ENCODE measurements around the gene C2CD4A. TPM values are rescaled to one million over a fixed set of nuclear protein-coding genes. Genes with fewer than 3 reads are reported as not detected.

C2CD4A gene
- total RNA-seq, 1 experiment from 2014 or later: not detected

DNA sequence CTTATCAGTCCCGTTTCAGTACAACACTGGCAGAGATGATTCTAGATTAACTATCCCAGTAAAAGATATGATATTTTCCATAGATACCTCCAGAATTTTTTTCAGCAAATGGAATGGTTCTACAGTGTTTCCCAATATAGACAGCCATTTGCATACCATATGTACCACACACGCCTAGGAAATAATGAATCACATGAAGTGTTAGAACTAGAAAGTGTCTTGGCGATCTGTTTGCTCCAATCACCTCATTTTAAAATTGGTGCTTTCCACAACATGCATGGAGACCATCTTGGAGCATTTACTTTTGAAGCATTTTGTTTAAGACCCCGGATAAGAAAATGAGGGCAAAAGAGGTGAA, 2.0 kb downstream of the C2CD4A start:
- Histone ChIP-seq H3K4me1 (replicated peaks) (peaks cover 15% of the 10 kb centered on the region), H3K9me3 (replicated peaks) (no peaks in the 10 kb centered on the region), H3K27ac (no peak overlapping the region), H3K4me3 (peak overlapping the region; percentile 41), H3K27me3 (replicated peaks) (peaks cover 32% of the 10 kb centered on the region), H3K36me3 (no peaks in the 10 kb centered on the region)
- DNase-seq (ENCODE audit: low read depth in 1 of 2, low spot score in 2 of 2): no peak

DNA sequence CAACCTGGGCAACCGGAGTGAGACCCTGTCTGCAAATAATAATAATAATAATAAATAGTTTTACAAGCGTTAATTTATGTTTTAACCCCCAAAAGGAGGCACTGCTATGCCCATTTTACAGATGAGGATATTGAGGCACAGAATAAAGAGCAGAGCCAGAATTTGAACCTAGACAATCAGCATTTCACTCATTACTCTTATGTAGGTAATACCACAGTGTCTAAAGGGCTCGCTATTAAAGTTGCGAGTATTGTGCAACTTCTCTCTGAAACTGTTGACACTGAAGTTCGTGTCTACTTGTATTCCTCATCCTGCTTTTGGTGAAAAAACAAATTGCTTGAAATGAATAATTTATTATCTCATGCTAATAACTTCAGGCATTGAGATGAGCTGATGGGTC, 2.8 kb downstream of the C2CD4A start:
- Histone ChIP-seq H3K36me3 (no peaks in the 10 kb centered on the region), H3K27ac (no peak overlapping the region), H3K4me3 (no peak overlapping the region), H3K27me3 (replicated peaks) (peaks cover 27% of the 10 kb centered on the region), H3K4me1 (replicated peaks) (peaks cover 15% of the 10 kb centered on the region), H3K9me3 (replicated peaks) (no peaks in the 10 kb centered on the region)
- no peak for DNase-seq (ENCODE audit: low read depth in 1 of 2, low spot score in 2 of 2)

DNA sequence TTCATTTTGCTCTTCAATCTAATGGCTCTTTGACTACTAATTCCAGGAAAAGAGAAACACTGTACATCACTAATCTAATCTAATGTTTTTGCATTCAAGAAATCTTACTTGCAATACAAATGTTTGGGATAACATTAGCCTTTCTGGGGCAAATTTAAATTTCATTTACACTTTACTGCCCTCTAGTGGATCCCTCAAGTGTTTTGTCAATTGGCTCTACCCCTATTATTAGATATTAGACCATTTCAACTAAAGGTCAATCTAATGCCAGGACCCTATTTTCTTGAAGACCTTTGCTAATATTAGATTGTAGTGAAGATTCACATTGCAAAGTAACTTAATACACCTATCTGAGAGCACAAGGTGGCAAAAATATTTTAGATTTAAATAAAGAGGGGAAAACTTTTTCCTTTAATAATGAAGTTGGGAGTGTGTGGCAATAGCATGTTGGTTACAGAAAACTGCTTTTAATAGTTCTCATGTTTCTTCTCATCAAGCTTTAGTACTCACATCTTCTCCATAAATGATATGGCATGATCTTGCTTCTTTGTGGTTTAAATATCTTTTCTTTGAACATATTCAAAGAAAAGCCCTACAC, 5.0 kb downstream of the C2CD4A start:
- H3K36me3 ChIP-seq: no peaks in the 10 kb centered on the region
- no peaks in the 10 kb centered on the region for H3K9me3 ChIP-seq (replicated peaks)
- peak in 1 of 2 experiments; percentile 32 for DNase-seq (ENCODE audit: low read depth in 1 of 2, low spot score in 2 of 2)
- H3K4me1 ChIP-seq (replicated peaks): peaks cover 15% of the 10 kb centered on the region
- H3K4me3 ChIP-seq: no peak overlapping the region
- peaks cover 10% of the 10 kb centered on the region for H3K27me3 ChIP-seq (replicated peaks)
- H3K27ac ChIP-seq: no peak overlapping the region

DNA sequence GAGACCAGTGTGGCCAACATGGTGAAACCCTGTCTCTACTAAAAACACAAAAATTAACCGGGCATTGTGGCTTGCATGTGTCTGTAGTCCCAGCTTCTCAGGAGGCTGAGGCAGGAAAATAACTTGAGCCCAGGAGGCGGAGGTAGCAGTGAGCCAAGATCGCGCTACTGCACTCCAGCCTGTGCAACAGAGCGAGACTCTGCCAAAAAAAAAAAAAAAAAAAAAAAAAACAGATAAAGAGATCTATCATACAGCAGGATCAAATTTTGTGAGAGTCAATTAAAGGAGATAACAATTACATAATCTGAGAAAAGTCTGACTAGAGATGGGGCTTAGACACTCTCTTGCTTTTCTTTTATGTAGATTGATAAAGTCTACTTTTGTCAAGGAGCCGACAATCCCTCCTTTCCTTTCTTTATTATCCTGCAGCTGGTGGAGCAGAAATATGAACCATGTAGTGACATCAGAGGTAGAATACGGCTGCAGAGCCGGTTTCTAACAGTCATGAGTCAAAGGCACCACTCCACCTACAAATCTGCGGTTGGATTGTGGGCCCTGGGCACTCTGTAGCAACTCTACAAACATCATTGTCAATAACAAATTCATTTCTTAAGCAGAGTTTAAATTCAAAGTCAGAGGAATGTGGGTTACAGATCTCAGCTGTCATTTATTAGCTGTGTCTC, 9.0 kb downstream of the C2CD4A start:
- no peak overlapping the region for H3K4me3 ChIP-seq
- no peaks in the 10 kb centered on the region; the same call in 1 of the 2 replicates for H3K27me3 ChIP-seq (replicated peaks)
- H3K27ac ChIP-seq: no peak overlapping the region
- H3K36me3 ChIP-seq: no peaks in the 10 kb centered on the region
- no peaks in the 10 kb centered on the region for H3K9me3 ChIP-seq (replicated peaks)
- DNase-seq (ENCODE audit: low read depth in 1 of 2, low spot score in 2 of 2): no peak
- H3K4me1 ChIP-seq (replicated peaks): no peaks in the 10 kb centered on the region

DNA sequence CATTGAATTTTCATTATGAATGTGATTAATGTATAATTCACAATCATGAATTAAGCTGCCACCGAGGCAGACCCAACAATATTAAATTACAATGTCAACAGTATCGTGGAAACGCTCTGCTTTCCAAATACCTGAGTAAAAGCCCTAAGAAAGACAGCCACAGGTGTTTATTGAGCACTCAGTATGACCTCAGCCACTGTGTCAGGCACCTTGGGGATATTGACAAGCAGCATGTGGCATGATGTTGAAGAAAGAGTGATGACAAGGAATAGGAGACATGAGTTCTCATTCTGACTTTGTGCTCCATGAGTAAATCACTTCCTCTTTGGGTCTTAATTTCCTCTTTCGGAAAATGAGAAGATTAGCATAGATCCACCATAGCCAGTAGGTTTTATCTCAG, 12.8 kb downstream of the C2CD4A start:
- no peaks in the 10 kb centered on the region for H3K36me3 ChIP-seq
- no peak for DNase-seq (ENCODE audit: low read depth in 1 of 2, low spot score in 2 of 2)
- no peaks in the 10 kb centered on the region; the same call in 1 of the 2 replicates for H3K27me3 ChIP-seq (replicated peaks)
- no peaks in the 10 kb centered on the region for H3K9me3 ChIP-seq (replicated peaks)
- H3K4me3 ChIP-seq: no peak overlapping the region
- no peaks in the 10 kb centered on the region for H3K4me1 ChIP-seq (replicated peaks)
- no peak overlapping the region for H3K27ac ChIP-seq

DNA sequence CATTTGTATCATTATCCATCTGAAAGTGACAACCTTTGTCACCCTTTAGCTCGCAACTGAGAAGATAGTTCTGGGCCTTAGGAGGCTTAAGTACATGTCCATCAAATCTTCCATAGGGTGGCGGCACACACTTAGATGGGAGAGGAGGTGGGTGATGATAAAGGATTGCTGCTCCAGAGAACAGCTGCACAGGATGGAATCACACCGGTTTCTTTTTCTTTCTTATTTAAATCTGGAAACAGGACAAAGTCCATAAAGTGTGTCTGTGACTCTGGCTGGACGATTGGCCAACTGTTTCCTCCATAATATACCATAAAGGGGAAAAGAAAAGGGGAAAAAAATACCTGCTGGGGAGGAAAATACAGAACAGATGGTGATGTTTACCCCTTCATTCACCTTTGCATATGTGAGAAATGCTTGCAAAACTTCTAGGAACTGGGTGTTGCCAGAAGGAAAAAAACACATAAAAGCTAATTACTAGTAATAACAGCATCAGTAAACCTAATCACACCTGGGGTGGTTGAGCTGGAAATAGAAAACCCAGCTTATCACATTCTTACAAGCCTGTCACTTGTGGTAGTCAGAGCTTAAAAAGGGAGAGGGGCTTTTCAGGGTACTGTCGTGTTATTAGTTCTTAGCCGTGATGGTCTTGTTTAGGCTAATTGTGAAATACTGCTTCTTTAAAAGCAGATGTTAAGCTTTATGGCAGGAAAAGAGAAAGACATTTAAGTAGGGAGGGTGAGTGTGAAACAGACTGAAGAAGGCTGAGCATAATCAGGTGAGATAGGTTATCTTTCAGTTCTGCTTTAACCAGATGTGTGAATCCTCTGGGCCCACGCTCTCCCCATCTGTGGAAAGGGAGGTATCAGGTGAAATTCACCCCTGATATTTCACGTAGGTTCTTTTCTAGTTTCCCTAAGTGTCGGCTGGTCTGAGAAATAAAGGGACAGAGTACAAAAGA, 16.7 kb downstream of the C2CD4A start:
- DNase-seq (ENCODE audit: low read depth in 1 of 2, low spot score in 2 of 2): no peak
- Histone ChIP-seq H3K36me3 (no peaks in the 10 kb centered on the region), H3K27ac (no peak overlapping the region), H3K4me3 (no peak overlapping the region), H3K27me3 (replicated peaks) (no peaks in the 10 kb centered on the region; the same call in 1 of the 2 replicates), H3K4me1 (replicated peaks) (no peaks in the 10 kb centered on the region), H3K9me3 (replicated peaks) (no peaks in the 10 kb centered on the region)

DNA sequence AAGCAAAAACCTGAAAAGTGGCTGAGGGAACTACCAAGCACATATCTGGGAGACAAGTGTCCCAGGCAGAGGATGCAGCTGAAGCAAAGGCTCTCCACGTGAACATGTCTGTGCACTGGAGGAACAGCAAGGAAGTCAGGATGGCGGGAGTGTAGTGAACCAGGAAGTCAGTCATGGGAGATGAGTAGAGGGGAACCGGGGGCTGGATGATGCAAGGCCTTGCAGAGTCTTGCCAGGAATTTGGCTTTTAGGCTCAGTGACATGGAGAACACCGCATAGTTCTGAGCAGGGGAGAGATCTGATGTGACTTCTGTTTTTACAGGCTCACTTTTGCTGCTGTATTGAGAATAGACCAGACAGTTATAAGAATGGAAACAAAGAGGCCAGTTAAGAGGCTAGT, 19.0 kb downstream of the C2CD4A start:
- Histone ChIP-seq H3K4me1 (replicated peaks) (no peaks in the 10 kb centered on the region), H3K27ac (no peak overlapping the region), H3K9me3 (replicated peaks) (no peaks in the 10 kb centered on the region), H3K27me3 (replicated peaks) (no peaks in the 10 kb centered on the region), H3K36me3 (no peaks in the 10 kb centered on the region), H3K4me3 (no peak overlapping the region)
- DNase-seq (ENCODE audit: low read depth in 1 of 2, low spot score in 2 of 2): no peak

DNA sequence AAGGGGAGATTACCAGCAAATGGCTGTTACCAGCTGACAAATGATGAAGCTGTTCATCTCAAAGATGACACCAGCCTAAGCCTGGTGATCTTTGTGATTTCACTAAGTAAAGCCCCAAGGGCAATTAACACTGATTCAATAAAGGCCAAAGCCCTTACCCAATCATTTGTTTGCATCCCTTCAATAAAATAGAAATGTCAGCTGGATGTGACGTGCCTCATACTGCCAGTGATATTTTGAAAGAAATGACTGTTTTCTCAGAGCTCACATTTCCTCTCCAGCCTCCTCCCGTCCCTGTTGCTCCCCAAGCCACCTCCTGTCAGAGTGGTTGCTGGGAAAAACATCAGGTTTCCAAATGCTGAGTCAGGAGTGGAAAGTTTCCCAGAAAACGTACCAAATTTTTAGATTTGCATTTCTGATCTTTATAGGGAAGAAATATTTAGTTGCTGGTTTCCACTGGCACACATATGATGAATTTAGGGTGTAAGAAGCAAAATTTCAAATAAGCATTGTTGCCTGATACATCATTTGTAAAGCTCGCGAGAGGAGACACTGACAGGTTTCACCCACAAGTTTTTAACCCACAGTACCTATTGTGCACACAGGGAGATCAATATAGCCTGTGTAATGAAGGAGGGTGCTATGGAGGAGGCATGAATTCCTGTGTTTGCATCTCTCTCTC, 21.0 kb downstream of the C2CD4A start:
- no peaks in the 10 kb centered on the region for H3K9me3 ChIP-seq (replicated peaks)
- H3K27me3 ChIP-seq (replicated peaks): no peaks in the 10 kb centered on the region
- no peak for DNase-seq (ENCODE audit: low read depth in 1 of 2, low spot score in 2 of 2)
- no peak overlapping the region for H3K27ac ChIP-seq
- no peaks in the 10 kb centered on the region for H3K4me1 ChIP-seq (replicated peaks)
- no peak overlapping the region for H3K4me3 ChIP-seq
- no peaks in the 10 kb centered on the region for H3K36me3 ChIP-seq

DNA sequence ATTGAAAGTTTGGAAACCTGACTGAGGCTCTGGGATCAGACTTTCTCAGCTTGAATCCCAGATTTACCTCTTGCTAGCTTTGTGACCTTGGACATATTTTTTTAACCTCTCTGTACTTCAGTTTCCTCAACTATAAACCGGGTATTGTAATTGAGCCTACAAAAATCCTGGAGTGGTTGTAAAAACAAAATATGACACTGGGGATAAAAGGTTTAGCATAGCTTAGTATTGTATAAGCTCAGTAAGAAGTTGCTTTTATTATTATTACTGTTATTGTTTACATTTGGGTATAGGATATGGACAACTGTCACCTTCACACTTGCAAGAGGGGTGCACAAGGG, 21.5 kb downstream of the C2CD4A start:
- no peaks in the 10 kb centered on the region for H3K27me3 ChIP-seq (replicated peaks)
- H3K27ac ChIP-seq: no peak overlapping the region
- no peaks in the 10 kb centered on the region for H3K9me3 ChIP-seq (replicated peaks)
- H3K4me1 ChIP-seq (replicated peaks): no peaks in the 10 kb centered on the region
- no peaks in the 10 kb centered on the region for H3K36me3 ChIP-seq
- H3K4me3 ChIP-seq: no peak overlapping the region
- no peak for DNase-seq (ENCODE audit: low read depth in 1 of 2, low spot score in 2 of 2)

DNA sequence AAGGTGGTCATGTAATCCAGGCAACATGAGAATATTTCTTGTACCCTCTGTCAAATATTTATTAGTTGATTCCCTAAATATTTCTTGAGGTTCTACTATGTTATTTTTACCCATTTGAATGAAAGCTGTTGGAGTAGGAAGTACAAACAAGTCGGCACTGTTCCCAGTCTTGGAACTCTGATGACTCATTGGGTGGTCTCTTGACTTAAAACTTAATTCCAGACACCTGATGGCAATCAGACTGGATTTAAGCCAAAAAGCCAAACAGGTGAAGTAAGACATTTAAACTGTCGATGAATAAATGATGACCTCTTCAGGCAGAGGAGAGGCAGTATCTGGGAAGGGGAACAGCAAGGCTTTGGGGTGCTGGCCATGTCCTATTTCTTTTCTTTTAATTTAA, 22.8 kb downstream of the C2CD4A start:
- H3K4me1 ChIP-seq (replicated peaks): no peaks in the 10 kb centered on the region
- no peaks in the 10 kb centered on the region for H3K27me3 ChIP-seq (replicated peaks)
- DNase-seq (ENCODE audit: low read depth in 1 of 2, low spot score in 2 of 2): no peak
- H3K4me3 ChIP-seq: no peak overlapping the region
- H3K36me3 ChIP-seq: no peaks in the 10 kb centered on the region
- H3K27ac ChIP-seq: no peak overlapping the region
- no peaks in the 10 kb centered on the region for H3K9me3 ChIP-seq (replicated peaks)

DNA sequence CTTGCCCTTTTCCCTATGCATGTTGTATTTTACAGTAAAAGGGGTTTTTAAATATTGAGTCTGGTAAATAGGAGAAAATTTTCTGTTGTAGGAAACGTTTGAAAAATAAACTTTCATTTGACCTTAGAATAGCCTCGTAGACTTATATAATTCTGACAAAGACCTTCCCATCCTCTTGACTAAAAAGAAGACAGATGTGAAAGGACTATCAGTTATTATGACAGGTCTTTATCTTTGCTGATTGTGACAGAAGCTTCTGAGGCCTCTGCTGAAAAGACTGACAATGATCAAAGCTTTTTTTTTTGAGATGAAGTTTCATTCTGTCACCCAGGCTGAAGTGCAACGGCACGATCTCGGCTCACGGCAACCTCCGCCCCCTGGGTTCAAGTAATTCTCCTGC, 24.2 kb downstream of the C2CD4A start:
- Histone ChIP-seq H3K27ac (no peak overlapping the region), H3K4me3 (no peak overlapping the region), H3K4me1 (replicated peaks) (no peaks in the 10 kb centered on the region), H3K36me3 (no peaks in the 10 kb centered on the region), H3K9me3 (replicated peaks) (no peaks in the 10 kb centered on the region), H3K27me3 (replicated peaks) (no peaks in the 10 kb centered on the region)
- DNase-seq (ENCODE audit: low read depth in 1 of 2, low spot score in 2 of 2): no peak

DNA sequence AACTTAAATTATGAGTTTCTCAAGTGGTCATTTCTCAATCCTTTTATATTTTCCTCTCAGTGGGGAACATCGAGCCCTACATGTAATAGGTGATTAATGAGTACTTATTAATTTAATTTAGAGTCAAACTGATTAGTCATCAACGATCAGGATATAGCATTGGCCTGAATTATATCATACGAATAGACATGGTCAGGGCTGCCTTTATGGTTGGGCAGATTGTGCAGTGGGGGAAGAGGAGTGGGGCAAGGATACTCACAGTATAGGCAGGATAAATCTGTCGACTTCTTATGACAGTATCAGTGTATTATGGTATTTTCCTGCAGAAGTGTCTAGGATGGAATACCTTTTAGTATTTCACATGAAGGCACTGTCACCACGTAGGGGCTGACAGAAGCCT, 27.0 kb downstream of the C2CD4A start:
- no peaks in the 10 kb centered on the region for H3K27me3 ChIP-seq (replicated peaks)

DNA sequence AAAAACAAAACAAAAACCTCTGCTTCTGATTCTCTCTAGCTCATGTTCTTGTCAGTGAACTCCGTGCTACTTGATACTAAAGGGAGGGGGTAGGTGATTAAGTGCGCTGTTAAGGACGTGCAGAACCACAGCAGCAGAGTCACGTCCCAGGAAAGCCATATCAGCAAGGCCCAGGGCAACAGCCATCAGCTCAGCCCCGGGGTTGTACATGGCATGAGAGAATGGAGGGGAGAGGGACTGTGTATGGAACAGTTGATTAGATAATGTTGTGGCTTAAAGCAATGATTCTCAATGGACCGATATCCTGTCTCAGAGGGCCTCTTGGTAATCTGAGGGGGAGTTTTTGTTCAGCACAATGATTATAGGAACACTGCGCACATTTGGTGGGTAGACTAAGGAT, 27.6 kb downstream of the C2CD4A start:
- Histone ChIP-seq H3K27me3 (replicated peaks) (no peaks in the 10 kb centered on the region), H3K4me3 (no peak overlapping the region), H3K9me3 (replicated peaks) (no peaks in the 10 kb centered on the region), H3K4me1 (replicated peaks) (0 out of 2 replicates have a peak, but pooled peaks cover 4% of the 10 kb centered on the region), H3K36me3 (no peaks in the 10 kb centered on the region), H3K27ac (no peak overlapping the region)
- DNase-seq (ENCODE audit: low read depth in 1 of 2, low spot score in 2 of 2): no peak

More for the DNA sequence above, 27.0 kb downstream of the C2CD4A start:
- Histone ChIP-seq H3K36me3 (no peaks in the 10 kb centered on the region), H3K4me1 (replicated peaks) (no peaks in the 10 kb centered on the region), H3K9me3 (replicated peaks) (no peaks in the 10 kb centered on the region), H3K27ac (no peak overlapping the region), H3K4me3 (no peak overlapping the region)
- DNase-seq (ENCODE audit: low read depth in 1 of 2, low spot score in 2 of 2): no peak

Measured in SJSA1 (cell line).